Right lobe of liver (tissue), 6 donors: ENCODE data around the gene SLC48A1. TPM values are rescaled to one million over a fixed set of nuclear protein-coding genes. Genes with fewer than 3 reads are reported as not detected.

Experiments
- ATAC-seq, 4 donors: fragments of 200-7000 bp; cut with Tn5 transposase; one replicate each; pipeline ENCODE4 v1.9.1; 2020; ENCODE audit warnings: mild to moderate bottlenecking in 4 of 4, moderate library complexity in 4 of 4
- DNase-seq, 3 donors: peaks; one replicate each; pipeline ENCODE4 v3.0.0-alpha.2; 2020
- H3K27ac ChIP-seq, 3 donors: fragments of 200-600 bp; one replicate each; pipeline ENCODE4 v1.8.0; 2022
- H3K27me3 ChIP-seq, 2 donors: fragments of 200-600 bp; one replicate each; pipeline ENCODE4 v1.8.0; 2022
- H3K36me3 ChIP-seq, 4 donors: fragments of 200-600 bp; sonication (generic) in 1 of 4; one replicate each; pipeline versions ENCODE4 v1.5.1 to v1.8.0; 2017 to 2022; ENCODE audit warnings: control low read depth in 1 of 4
- H3K4me1 ChIP-seq, 4 donors: fragments of 200-600 bp; sonication (generic) in 1 of 4; one replicate each; pipeline versions ENCODE4 v1.5.1 to v1.8.0; 2017 to 2022; ENCODE audit warnings: control low read depth in 1 of 4
- H3K4me3 ChIP-seq, 3 donors: fragments of 200-600 bp; one replicate each; pipeline ENCODE4 v1.8.0; 2022
- H3K9me3 ChIP-seq, 4 donors: fragments of 200-600 bp; sonication (generic) in 1 of 4; one replicate each; pipeline versions ENCODE4 v1.5.1 to v1.8.0; 2017 to 2022; ENCODE audit warnings: control low read depth in 1 of 4
- POLR2A ChIP-seq: fragments of 450-650 bp; IDR thresholded peaks from one replicate; pipeline ENCODE4 v1.6.1; 2017; ENCODE audit warnings: antibody characterized with exemption, mild to moderate bottlenecking
- WGBS: methylation state at CpG from one replicate; pipeline ENCODE4 v1.1.6; 2018; ENCODE audit warnings: low coverage, low lambda C conversion rate; ENCODE audit not compliant: insufficient coverage; ENCODE audit errors: missing lambda C conversion rate; 5-methylcytosine and 5-hydroxymethylcytosine counted together
- intact Hi-C, 2 donors: fragments of 100-400 bp; cut with DNase I; formaldehyde crosslinking; loops; one replicate each; pipeline versions ENCODE4 v1.11.2 to v1.14.1; 2022
- total RNA-seq, 6 experiments: library from RNA; depleted of rRNA in 2 of 6; stranded (reverse); fragments of >200 nt in 2 of 6; fragmentation: NEBNext Ultra II Directional in 3 of 6; extraction: Animal tissue kit (Norgen Biotek cat#: 25700) in 3 of 6; gene quantifications; one replicate each; pipeline versions ENCODE4 v1.1.0 to v1.2.4, GENCODE V29; 2016 to 2023
- TF ChIP-seq, protein P1 (sequence below), 4 donors: fragments of 200-600 bp in 3 of 4; fragments of 450-650 bp in 1 of 4; IDR thresholded peaks; one replicate each; pipeline versions ENCODE4 v1.5.1 to v1.8.0; 2016 to 2022; ENCODE audit warnings: antibody characterized with exemption in 4 of 4, mild to moderate bottlenecking in 2 of 4
- donor health status: DM: no; HTN: yes; CAD: no.
- donor health status: DM: no; HTN: no; CAD: no.
- donor health status: DM: no; HTN: no; CAD: no.
- donor health status: DM: no; HTN: yes; CAD: no.
- donor health status: DM: no; HTN: yes; CAD: no.

Gene SLC48A1
- total RNA-seq, 6 experiments from 2014 or later = 12.4 to 20.4 (median 18.0) TPM

- Histone ChIP-seq H3K4me3 (no peak overlapping the region), H3K27me3 (no peaks in the 10 kb centered on the region), H3K4me1 (no peaks in the 10 kb centered on the region), H3K9me3 (no peaks in the 10 kb centered on the region), H3K27ac (no peak overlapping the region), H3K36me3 (no peaks in the 10 kb centered on the region)
- WGBS = 54% methylated on average over 10 of the region's 16 CpGs
- DNase-seq (no peak), ATAC-seq (no peak)
- intact Hi-C loops = no loop called here
- no peak for TF ChIP-seq POLR2A
- TF ChIP-seq, protein P1, sequence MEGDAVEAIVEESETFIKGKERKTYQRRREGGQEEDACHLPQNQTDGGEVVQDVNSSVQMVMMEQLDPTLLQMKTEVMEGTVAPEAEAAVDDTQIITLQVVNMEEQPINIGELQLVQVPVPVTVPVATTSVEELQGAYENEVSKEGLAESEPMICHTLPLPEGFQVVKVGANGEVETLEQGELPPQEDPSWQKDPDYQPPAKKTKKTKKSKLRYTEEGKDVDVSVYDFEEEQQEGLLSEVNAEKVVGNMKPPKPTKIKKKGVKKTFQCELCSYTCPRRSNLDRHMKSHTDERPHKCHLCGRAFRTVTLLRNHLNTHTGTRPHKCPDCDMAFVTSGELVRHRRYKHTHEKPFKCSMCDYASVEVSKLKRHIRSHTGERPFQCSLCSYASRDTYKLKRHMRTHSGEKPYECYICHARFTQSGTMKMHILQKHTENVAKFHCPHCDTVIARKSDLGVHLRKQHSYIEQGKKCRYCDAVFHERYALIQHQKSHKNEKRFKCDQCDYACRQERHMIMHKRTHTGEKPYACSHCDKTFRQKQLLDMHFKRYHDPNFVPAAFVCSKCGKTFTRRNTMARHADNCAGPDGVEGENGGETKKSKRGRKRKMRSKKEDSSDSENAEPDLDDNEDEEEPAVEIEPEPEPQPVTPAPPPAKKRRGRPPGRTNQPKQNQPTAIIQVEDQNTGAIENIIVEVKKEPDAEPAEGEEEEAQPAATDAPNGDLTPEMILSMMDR (IDR thresholded peaks at IDR 0.05) = no peak
Observed at GRCh38 chr12:47745485-47746041, 27.5 kb upstream of the SLC48A1 start.

DNA sequence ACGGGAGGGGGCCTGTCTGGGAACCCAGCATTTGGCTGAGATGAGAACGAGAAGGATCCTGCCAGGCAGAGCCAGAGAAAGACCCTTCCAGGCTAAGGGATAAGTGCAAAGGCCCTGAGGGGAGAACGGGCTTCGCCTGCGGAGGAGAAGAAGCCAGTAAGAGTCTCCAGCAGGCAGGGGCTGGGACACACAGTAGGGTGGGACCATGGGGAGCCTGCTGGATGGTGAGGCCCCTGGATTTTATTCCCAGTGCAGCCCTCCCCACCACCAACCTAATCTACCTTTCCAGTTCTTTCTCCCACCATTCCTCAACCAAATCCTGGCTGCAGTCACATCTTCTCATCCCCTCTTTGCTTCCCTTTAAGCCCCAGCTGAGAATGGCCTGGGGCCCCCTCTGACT, 27.0 kb upstream of the SLC48A1 start:
- no peak for TF ChIP-seq POLR2A
- TF ChIP-seq, protein P1 (IDR thresholded peaks at IDR 0.05) = no peak
- H3K4me3 ChIP-seq = no peak overlapping the region
- ATAC-seq (no peak), DNase-seq (no peak)
- no peaks in the 10 kb centered on the region for H3K9me3 ChIP-seq
- no peaks in the 10 kb centered on the region for H3K36me3 ChIP-seq
- WGBS = 47% methylated on average over 2 of the region's 5 CpGs
- no peak overlapping the region for H3K27ac ChIP-seq
- H3K4me1 ChIP-seq = no peaks in the 10 kb centered on the region
- intact Hi-C loops = no loop called here
- H3K27me3 ChIP-seq = no peaks in the 10 kb centered on the region

- intact Hi-C loops = no loop called here
- H3K4me1 ChIP-seq = no peaks in the 10 kb centered on the region
- no peak for TF ChIP-seq POLR2A
- TF ChIP-seq, protein P1 (IDR thresholded peaks at IDR 0.05) = no peak
- H3K27me3 ChIP-seq = no peaks in the 10 kb centered on the region
- no peak overlapping the region for H3K4me3 ChIP-seq
- no peaks in the 10 kb centered on the region for H3K9me3 ChIP-seq
- WGBS = 96% methylated on average over 4 of the region's 7 CpGs
- ATAC-seq (no peak), DNase-seq (no peak)
- no peaks in the 10 kb centered on the region for H3K36me3 ChIP-seq
- no peak overlapping the region for H3K27ac ChIP-seq
Observed at GRCh38 chr12:47746523-47746922, 26.5 kb upstream of the SLC48A1 start.

- no peaks in the 10 kb centered on the region for H3K27me3 ChIP-seq
- no peaks in the 10 kb centered on the region for H3K4me1 ChIP-seq
- 79% methylated on average over 3 of the region's 4 CpGs for WGBS
- DNase-seq (no peak), ATAC-seq (no peak)
- TF ChIP-seq POLR2A = no peak
- TF ChIP-seq, protein P1 (IDR thresholded peaks at IDR 0.05) = no peak
- no peak overlapping the region for H3K27ac ChIP-seq
- no peaks in the 10 kb centered on the region for H3K9me3 ChIP-seq
- H3K36me3 ChIP-seq = no peaks in the 10 kb centered on the region
- intact Hi-C loops = no loop called here
- H3K4me3 ChIP-seq = no peak overlapping the region
Observed at GRCh38 chr12:47747126-47747525, 25.9 kb upstream of the SLC48A1 start.
